NCI-H524 treated with DMSO at 0.1 percent for 48 hours (cell line): Measurements from ENCODE around the gene PTPN14.

Source experiments
- DNase-seq: peaks from one replicate; lab custom pipeline; 2025; lab: John Stamatoyannopoulos, UW

PTPN14 gene

DNA sequence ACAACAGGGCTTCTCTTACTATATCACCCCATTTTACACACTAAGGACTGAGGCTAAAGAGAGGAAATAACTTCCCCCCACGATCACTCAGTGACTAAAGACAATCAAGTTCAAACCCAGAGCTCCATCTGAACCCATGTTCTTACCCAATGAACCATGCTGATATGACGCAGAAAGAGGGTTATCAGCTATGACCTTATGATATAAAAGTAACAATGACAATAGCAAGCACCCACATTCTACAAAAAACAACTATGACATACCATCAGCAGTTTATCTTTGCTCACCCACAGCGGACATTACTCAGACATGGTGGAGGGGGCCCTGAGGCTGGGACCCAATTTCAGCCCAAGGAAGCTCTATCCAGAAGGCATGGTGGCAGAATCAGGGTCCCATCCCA, 75.7 kb downstream of the PTPN14 start:
- DNase-seq: no peak

DNA sequence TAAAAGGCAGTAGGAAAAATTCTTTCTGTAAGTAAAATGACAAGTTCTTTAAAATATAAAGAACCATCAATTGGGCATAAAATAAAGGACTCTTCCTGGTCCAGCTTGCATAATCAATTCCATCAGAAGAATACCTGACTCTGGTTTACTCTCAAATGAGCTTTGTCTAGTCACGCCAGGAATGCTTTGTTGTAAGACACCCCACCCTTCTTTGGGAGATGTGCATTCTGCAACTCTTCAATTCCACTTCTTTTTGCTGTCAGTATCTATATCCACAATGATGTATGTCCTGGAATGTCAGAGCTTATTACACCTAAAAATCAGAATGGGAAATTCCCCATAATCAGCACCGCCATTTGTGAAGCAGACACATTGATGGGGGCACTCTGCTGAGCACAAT, 76.1 kb downstream of the PTPN14 start:
- DNase-seq: no peak

GRCh38 chr1:214474467-214474866, 76.9 kb downstream of the PTPN14 start:
- no peak for DNase-seq

GRCh38 chr1:214473862-214474261, 77.5 kb downstream of the PTPN14 start:
- no peak for DNase-seq

DNA sequence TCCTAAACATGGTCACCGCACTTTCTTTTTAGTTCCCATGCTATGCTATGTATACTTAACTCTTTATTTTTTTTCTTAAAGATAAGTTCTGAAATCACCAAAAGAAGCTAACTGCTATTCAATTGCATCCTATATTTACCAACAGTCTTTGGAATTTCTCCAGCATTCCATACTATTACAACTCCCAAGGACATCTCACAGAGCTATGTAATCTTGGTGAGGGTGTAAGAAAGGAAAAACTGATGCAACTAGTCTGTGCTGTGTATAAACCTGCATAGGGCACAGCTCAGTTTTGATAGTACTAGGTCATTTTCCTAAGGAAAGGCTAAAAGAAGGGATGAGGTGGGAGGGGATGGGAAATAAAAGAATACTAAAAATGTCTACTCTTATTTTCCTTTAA, 78.0 kb downstream of the PTPN14 start:
- DNase-seq: no peak

GRCh38 chr1:214472364-214472763, 79.0 kb downstream of the PTPN14 start:
- no peak for DNase-seq

GRCh38 chr1:214471458-214471857, 79.9 kb downstream of the PTPN14 start:
- DNase-seq: no peak

GRCh38 chr1:214470132-214470531, 81.3 kb downstream of the PTPN14 start:
- no peak for DNase-seq

- peak; percentile 50 for DNase-seq
These were observed 82.1 kb downstream of the PTPN14 start for GRCh38 chr1:214469290-214469689.

- DNase-seq: no peak
These were observed 84.3 kb downstream of the PTPN14 start for GRCh38 chr1:214467078-214467585.

DNA sequence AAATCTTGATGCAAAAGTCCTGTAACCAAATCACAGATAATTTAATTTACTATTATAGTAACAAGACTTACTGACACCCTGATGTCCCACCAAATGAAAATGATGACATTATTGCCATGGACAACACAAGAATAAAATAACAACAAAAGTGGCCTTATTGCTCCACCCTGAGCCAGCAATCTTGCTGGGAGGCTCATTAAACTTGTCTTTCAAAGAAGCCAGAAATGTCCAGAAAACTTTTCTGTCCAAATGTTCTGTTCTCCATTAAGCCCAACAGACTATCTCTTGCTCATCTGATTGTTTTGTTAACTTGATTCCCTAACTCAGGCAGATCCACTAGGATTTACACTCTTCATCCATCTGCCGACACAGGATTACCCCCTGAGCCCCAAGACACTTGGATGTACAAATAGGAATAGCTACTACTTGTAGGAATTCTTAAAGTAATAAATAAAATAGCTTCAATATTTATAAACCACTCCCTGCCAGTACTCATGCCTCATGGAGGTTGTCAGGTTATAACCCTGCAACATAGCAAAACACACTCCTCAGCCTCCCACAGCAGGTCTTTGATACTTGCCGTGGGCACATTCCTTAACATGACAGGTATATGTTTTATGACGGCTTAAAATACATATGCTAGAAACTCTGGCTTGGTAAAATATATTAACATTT, 84.9 kb downstream of the PTPN14 start:
- peak; percentile 23 for DNase-seq

- DNase-seq: peak; percentile 95
These were observed 86.7 kb downstream of the PTPN14 start for GRCh38 chr1:214464445-214465287.

DNA sequence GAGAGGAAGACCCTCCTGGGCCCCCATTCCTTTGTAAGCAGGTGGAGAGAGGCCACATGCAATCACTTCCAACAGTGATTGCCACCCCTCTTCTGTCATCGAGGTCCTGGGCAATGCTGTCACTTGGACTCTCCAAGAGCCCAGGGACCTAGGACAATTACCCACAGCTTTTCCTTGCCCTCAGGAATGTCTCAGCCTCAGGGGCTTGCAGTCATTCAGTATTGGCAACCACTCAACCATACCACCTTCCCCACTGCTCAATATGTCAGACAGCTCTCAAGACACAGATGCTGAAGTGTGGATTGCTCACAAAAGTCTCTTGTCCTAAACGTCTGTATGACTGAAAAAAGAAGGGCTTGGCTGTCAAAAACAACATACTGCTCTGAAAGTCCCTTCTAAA, 87.8 kb downstream of the PTPN14 start:
- DNase-seq: peak; percentile 32

DNA sequence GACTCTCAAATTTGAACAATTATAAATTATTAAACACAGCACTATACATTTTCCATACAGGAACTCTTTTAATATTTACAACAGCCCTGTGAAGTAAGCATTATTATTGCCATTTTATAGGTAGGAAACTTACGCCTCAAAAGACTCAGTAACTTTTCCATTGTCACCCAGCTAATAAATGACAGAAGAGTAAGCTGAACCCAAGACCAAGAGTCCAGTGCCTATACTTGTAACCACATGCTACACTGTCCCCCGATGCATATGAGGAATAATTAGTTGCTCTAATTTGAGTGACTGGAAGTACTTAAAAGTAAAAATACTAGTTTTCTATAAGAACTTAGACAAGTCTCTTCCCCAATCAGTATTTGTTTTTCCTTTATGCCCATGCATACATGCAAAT, 88.5 kb downstream of the PTPN14 start:
- DNase-seq: no peak

GRCh38 chr1:214461305-214461704, 90.1 kb downstream of the PTPN14 start:
- DNase-seq: no peak

DNA sequence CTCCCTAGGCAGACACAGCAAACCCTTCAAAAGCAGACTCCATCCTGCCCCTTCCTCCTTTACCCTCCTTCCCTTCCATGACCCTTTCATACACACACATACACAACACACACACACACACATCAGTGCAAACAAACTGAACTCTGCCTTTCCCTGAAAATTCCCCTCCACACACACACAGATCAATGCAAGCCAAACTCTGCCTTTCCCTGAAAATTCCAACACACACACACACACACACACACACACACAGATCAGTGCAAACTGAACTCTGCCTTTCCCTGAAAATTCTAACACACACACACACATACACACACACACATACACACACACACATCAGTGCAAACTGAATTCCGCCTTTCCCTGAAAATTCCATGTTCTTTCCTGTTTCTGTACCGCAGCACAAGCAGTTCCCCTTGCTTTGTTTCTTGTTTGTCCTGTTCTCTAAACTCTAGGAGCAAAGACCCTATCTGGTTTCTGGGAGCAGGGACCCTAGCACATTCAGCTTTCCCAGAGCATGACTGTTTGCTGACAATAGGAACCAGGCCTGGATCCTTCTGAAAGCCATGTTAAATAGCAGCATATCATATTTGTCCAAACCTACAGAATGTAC, 91.0 kb downstream of the PTPN14 start:
- DNase-seq: no peak

- no peak for DNase-seq
These were observed 91.5 kb downstream of the PTPN14 start for GRCh38 chr1:214459895-214460294.

DNA sequence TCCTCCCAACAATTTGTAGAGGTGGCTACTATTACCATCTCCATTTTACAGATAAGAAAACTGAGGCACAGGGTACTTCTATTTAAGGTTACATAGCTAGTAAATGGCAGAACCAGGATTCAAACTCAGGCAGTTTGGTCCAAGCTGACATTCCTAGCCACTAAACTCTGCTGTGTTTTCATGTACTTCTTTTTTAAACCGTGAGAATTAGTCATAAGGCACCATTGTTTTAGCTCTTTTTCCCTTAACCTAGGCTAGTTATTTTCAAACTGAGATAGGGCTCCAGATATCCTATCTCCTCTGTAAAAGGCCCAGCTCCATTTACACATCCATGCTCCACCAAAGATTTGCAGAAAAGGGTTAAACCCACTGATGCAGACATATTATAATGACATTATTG, 92.9 kb downstream of the PTPN14 start:
- DNase-seq: no peak

DNA sequence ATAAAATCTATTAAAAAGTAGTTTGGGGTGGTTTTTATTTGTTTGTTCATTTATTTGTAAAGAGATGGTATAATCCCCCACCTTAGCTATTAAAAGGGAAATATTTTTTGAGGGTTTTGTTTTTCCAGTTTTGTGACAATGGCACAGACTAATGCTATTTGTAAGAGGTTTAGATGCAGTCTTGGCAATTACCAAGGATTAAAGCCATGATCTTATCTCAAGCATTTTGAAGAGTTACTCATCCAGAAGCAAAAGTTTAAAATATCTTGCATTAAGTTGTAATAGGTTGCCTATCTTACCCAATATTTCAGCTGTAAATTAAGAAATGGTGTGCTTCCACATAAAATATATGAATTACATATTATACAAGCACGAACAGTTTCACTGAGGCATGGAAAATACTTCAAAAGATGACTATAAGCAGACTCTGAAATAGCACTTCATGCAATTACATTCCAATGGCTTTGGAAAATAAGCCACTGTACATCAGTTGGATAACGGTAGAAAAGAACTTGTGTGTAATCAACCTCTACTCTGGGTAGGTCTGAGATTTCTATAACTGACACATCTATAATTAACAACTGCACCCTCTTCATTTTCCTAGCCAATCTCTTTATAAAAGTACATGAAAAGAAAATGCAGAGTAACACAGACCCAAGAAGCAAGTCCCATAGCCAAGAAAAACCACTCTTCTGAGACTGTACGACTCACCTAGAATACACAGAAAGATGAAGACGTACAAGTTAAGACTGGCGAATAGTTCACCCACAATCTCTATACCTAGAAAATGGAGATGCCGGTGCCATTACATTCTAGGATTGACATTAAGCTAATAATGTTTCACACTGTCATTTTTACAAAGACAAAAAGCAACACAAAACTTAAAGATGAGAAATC, 95.2 kb downstream of the PTPN14 start:
- DNase-seq: peak; percentile 71

- DNase-seq: peak; percentile 56
These were observed 95.9 kb downstream of the PTPN14 start for GRCh38 chr1:214455479-214455878.

- DNase-seq: peak; percentile 30
These were observed 96.6 kb downstream of the PTPN14 start for GRCh38 chr1:214454569-214455396.
